Subcutaneous abdominal adipose tissue (tissue), 5 donors: ENCODE measurements around the gene ERGIC3.
"Not testable (repeated sequence)": the region's sequence is repeated elsewhere in the genome, so short reads cannot be mapped to it uniquely, and the experiment has no call there.

Experiments
- H3K27ac ChIP-seq: one replicate; pipeline ENCODE4 v1.7.0; 2013; ENCODE audit warnings: low read depth, mild to moderate bottlenecking, inconsistent platforms, low read length, moderate library complexity
- H3K27me3 ChIP-seq, 5 donors: one replicate each; pipeline ENCODE4 v1.7.0; 2013; ENCODE audit warnings: low read length in 5 of 5, inconsistent platforms in 1 of 5; ENCODE audit not compliant: control insufficient read depth in 5 of 5, insufficient read depth in 4 of 5
- H3K36me3 ChIP-seq, 5 donors: one replicate each; pipeline ENCODE4 v1.7.0; 2013; ENCODE audit warnings: low read length in 5 of 5; ENCODE audit not compliant: control insufficient read depth in 5 of 5, insufficient read depth in 5 of 5
- H3K4me1 ChIP-seq, 5 donors: one replicate each; pipeline ENCODE4 v1.7.0; 2013; ENCODE audit warnings: low read length in 5 of 5, mild to moderate bottlenecking in 3 of 5, moderate library complexity in 1 of 5; ENCODE audit not compliant: control insufficient read depth in 5 of 5, insufficient read depth in 5 of 5
- H3K4me3 ChIP-seq, 5 donors: one replicate each; pipeline ENCODE4 v1.7.0; 2013; ENCODE audit warnings: low read length in 5 of 5, low read depth in 1 of 5
- H3K9ac ChIP-seq, 5 donors: one replicate each; pipeline ENCODE4 v1.7.0; 2013; ENCODE audit warnings: low read length in 5 of 5, mild to moderate bottlenecking in 4 of 5, moderate library complexity in 3 of 5
- H3K9me3 ChIP-seq, 5 donors: one replicate each; pipeline ENCODE4 v1.7.0; 2013; ENCODE audit warnings: low read length in 5 of 5; ENCODE audit not compliant: control insufficient read depth in 5 of 5
- donor health status: healthy.
- donor health status: healthy.
- donor health status: healthy.
- donor health status: healthy.
- donor health status: healthy.

ERGIC3 gene

DNA sequence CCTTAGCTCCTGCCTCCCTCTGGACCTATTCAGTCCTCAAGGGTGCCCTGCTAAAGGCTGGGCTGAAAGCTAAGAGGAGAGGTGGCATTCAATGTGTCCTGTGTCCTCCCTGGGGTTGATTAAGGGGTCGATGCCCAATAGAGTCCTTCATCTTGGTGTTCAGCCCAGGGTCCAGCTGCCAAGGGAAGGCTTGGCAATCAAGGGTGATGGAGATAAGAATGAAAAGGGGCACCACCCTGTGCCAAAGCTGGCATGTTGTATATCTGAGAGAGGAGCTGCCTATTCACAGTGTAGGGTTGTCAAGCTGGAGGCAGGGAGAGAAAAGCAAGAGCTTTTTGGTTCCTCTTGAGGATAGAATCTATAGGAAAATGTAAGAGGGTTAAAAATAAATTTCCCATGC is 24.8 kb upstream of the ERGIC3 start:
- Histone ChIP-seq H3K36me3 (peaks cover 0 to 34% (median 8%) of the 10 kb centered on the region in 5 donors), H3K4me3 (no peak overlapping the region), H3K9ac (no peak overlapping the region), H3K9me3 (no peaks in the 10 kb centered on the region), H3K27ac (no peak overlapping the region), H3K4me1 (no peaks in the 10 kb centered on the region), H3K27me3 (no peaks in the 10 kb centered on the region)

GRCh38 chr20:35517767-35518166 is 24.1 kb upstream of the ERGIC3 start:
- not testable (repeated sequence) for H3K9ac ChIP-seq

DNA sequence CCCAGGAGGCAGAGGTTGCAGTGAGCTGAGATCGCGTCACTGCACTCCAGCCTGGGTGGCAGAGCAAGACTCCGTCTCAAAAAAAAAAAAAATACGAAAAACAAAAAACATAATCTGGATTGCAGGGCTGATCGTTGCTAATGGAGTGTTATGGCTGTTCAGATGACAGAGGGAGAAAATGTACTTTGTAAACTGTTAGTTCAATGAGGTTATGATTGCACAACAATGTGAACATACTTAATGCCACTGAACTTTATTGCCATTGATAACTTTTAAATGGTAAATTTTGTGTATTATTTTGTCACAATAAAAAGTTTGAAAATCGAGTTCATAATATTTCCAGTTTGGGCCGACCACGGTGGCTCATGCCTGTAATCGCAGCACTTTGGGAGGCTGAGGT is 22.9 kb upstream of the ERGIC3 start:
- Histone ChIP-seq H3K36me3 (peaks cover 0 to 17% (median 2%) of the 10 kb centered on the region in 5 donors), H3K27ac (no peak overlapping the region), H3K9me3 (no peaks in the 10 kb centered on the region), H3K27me3 (no peaks in the 10 kb centered on the region), H3K4me3 (no peak overlapping the region), H3K9ac (no peak overlapping the region), H3K4me1 (no peaks in the 10 kb centered on the region)

More at GRCh38 chr20:35517767-35518166, 24.1 kb upstream of the ERGIC3 start:
- not testable (repeated sequence) for H3K4me1 ChIP-seq, H3K4me3 ChIP-seq, H3K9me3 ChIP-seq, H3K27me3 ChIP-seq, H3K27ac ChIP-seq
- H3K36me3 ChIP-seq, result peaks cover 0 to 27% (median 3%) of the 10 kb centered on the region in 5 donors

DNA sequence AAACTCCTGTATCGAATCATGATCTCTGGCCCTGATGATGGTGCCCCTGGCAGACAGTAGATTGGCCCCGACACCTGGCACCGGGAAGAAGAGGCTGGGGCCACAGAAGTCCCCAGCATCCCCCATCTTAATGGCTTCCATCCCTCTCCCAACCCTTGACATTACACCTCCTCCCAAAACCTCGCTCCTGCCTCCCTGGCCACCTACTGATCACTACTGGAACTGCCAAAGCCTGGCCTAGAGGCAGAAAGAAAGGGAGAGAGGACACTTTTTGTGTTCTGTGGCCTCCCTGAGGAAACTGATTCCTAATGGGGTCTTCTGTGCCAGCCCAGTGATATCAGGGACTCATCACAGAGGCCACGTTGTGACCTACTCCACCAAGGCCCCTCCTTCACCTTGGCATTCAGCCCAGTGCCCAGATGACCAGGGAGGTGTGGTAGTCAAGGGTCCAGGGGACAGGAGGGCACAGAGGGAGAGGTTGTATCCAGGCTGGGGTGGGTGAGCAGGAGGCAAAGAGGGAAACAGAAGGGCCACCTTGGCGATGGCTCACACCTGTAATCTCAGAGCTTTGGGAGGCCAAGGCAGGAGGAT is 18.5 kb upstream of the ERGIC3 start:
- Histone ChIP-seq H3K9ac (no peak overlapping the region), H3K4me1 (no peaks in the 10 kb centered on the region), H3K27ac (no peak overlapping the region), H3K4me3 (no peak overlapping the region), H3K9me3 (no peaks in the 10 kb centered on the region), H3K27me3 (no peaks in the 10 kb centered on the region), H3K36me3 (no peaks in the 10 kb centered on the region)

DNA sequence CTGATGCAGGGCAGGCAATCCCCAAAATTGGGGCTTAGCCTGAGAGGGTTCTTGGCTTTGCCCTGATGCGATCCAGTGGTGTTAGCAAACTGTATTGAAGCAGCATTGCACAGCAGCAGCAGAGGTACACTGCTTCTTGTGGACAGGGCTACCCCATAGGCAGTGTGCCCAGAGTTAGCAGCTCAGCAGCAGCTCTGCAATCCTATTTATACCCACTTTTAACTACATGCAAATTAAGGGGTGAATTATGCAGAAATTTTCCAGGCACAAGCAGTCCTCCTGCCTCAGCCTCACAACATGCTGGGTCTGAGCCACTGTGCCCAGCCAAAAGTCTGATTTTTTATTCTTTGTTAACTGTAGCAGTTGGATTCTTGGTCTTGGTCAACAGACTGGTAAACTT is 16.2 kb upstream of the ERGIC3 start:
- Histone ChIP-seq H3K9ac (no peak overlapping the region), H3K27me3 (peaks cover 0 to 5% (median 0%) of the 10 kb centered on the region in 5 donors), H3K4me3 (no peak overlapping the region), H3K27ac (no peak overlapping the region), H3K36me3 (no peaks in the 10 kb centered on the region), H3K4me1 (no peaks in the 10 kb centered on the region), H3K9me3 (no peaks in the 10 kb centered on the region)

GRCh38 chr20:35527122-35527769 is 14.6 kb upstream of the ERGIC3 start:
- Histone ChIP-seq H3K4me3 (no peak overlapping the region), H3K27me3 (peaks cover 0 to 5% (median 0%) of the 10 kb centered on the region in 5 donors), H3K9me3 (no peaks in the 10 kb centered on the region), H3K36me3 (no peaks in the 10 kb centered on the region), H3K4me1 (no peaks in the 10 kb centered on the region), H3K27ac (no peak overlapping the region), H3K9ac (no peak overlapping the region)

DNA sequence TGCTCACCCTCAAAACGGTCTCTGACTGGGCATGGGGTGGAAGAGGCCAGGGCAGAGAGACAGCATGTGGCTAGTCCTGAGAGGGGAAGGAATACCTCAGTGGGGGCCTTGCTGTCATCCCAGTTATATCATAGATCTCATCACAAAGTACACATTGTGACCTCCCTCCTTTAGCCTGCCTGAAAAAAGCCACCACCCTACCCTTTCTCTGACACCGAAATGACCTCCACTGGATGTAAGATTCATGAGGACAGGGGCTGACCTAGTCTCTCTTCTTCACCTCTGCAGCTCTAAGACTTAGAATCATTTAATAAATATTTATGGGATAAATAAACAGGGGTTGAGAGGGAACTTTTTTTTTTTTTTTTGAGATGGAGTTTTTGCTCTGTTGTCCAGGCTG is 12.3 kb upstream of the ERGIC3 start, which contains the start of gene C20orf173:
Gene C20orf173, minus strand, starts transcription at position 101 of the 400 bp plus-strand sequence. CDS start 279 bp downstream, outside the sequence.
- no peaks in the 10 kb centered on the region for H3K36me3 ChIP-seq
- H3K9ac ChIP-seq, result no peak within 1 kb of the TSS
- H3K4me3 ChIP-seq, result no peak within 1 kb of the TSS
- no peaks in the 10 kb centered on the region for H3K4me1 ChIP-seq
- no peak within 1 kb of the TSS for H3K27ac ChIP-seq
- H3K27me3 ChIP-seq, result peaks cover 0 to 5% (median 0%) of the 10 kb centered on the region in 5 donors
- no peaks in the 10 kb centered on the region for H3K9me3 ChIP-seq

- Histone ChIP-seq H3K36me3 (peaks cover 0 to 8% (median 3%) of the 10 kb centered on the region in 5 donors), H3K9ac (no peak overlapping the region), H3K4me3 (no peak overlapping the region), H3K9me3 (no peaks in the 10 kb centered on the region), H3K4me1 (peaks cover 0 to 17% (median 15%) of the 10 kb centered on the region in 5 donors), H3K27ac (no peak overlapping the region), H3K27me3 (no peaks in the 10 kb centered on the region)
These were observed 2.1 kb upstream of the ERGIC3 start for GRCh38 chr20:35539756-35540212.

DNA sequence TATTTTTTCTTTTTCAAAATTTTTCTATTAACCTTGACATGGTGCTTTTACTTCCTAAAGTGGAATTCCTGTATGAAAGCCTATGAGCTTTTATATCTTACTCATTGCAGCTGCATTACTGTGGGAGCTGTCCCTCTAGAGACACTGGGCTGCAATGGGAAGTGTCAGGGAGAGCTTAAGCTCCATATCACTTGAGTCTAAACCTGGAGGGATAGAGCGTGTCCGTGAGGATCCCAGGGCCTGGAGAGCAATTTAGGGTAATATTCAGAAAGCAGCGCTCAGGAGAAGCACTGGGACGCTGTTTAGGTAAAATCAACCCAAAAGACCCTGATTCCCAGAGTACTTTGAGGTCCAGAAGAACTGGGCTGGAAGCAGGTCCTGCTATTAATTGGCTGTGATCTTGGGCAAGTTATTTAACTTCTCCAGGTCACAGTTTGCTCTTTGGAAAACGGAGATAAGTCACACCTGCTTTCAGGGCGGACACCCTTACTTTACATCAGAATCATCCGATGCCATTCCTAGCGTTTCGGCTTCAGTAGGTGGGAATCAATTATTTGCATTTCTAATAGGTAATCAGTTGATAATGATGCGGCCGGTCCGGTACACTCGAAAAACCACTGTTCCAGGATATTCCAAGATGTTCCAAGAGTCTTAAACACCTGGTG is 628 bp upstream of the ERGIC3 start:
- Histone ChIP-seq H3K9me3 (no peaks in the 10 kb centered on the region), H3K27ac (no peak overlapping the region), H3K36me3 (peaks cover 2 to 18% (median 3%) of the 10 kb centered on the region in 5 donors), H3K4me3 (peak overlapping the region; percentile 72 to 95 (median 92)), H3K4me1 (peaks cover 0 to 17% (median 15%) of the 10 kb centered on the region in 5 donors), H3K9ac (peak overlapping the region in 4 of 5 donors; percentile 6 to 74 (median 41)), H3K27me3 (no peaks in the 10 kb centered on the region)

DNA sequence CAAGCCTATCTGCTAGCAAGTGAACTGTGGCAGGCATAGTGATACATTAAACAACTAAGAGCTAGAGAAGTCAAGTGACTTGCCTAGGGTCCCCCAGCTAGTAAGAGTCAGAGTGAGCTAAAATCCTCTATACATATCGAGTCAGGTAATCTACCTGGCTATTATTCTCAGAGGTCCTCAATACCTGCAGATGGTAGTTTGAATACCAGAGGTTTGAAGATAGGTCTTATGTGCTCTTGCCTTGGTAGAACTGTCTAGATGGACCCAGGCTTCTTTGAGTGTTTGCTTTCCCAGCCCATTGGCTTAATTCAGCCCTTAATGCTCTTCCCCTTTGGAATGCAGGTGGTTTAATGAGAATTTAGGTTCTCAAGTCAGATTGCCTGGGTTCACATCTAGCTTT is 1.1 kb downstream of the ERGIC3 start:
- Histone ChIP-seq H3K9me3 (no peaks in the 10 kb centered on the region), H3K27ac (no peak overlapping the region), H3K9ac (no peak overlapping the region), H3K4me3 (peak overlapping the region in 1 of 5 donors; percentile 95), H3K27me3 (no peaks in the 10 kb centered on the region), H3K36me3 (peaks cover 13 to 35% (median 14%) of the 10 kb centered on the region in 5 donors), H3K4me1 (peaks cover 0 to 17% (median 15%) of the 10 kb centered on the region in 5 donors)
